Activated T-cell treated with anti-CD3 and anti-CD28 coated beads, Interleukin-2, amount 50 U/mL, for 4 hours (primary cell): ENCODE results near the gene PHOSPHO2. TPM values are rescaled to one million over a fixed set of nuclear protein-coding genes. Genes with fewer than 3 reads are reported as not detected.
"Not testable (repeated sequence)": the region's sequence is repeated elsewhere in the genome, so short reads cannot be mapped to it uniquely, and the experiment has no call there.

ENCODE experiments used
- ATAC-seq, 2 donors: fragments of 200-7000 bp; cut with Tn5 transposase; one replicate each; pipeline ENCODE4 v1.10.0; 2021
- DNase-seq: peaks from one replicate; pipeline ENCODE4 v3.0.0-alpha.2; 2020
- H3K27me3 Mint-ChIP-seq: one replicate; pipeline ENCODE4 v1.8.0; 2021; ENCODE audit warnings: low read depth, mixed read lengths
- H3K36me3 Mint-ChIP-seq: one replicate; pipeline ENCODE4 v1.8.0; 2022; ENCODE audit warnings: mixed read lengths; ENCODE audit not compliant: insufficient read depth
- H3K4me1 Mint-ChIP-seq: one replicate; pipeline ENCODE4 v1.8.0; 2021; ENCODE audit warnings: low read depth, mixed read lengths
- H3K4me3 Mint-ChIP-seq: one replicate; pipeline ENCODE4 v1.8.0; 2021; ENCODE audit warnings: mild to moderate bottlenecking, moderate library complexity, mixed read lengths
- H3K9me3 Mint-ChIP-seq: one replicate; pipeline ENCODE4 v1.8.0; 2021; ENCODE audit warnings: mixed read lengths
- total RNA-seq, 3 donors: library from RNA; stranded (reverse); gene quantifications; one replicate each; pipeline ENCODE4 v1.2.1, GENCODE V29; 2021

The PHOSPHO2 gene
- total RNA-seq, 3 donors from 2014 or later: 2.7 to 4.6 (median 3.5) TPM

- Mint-ChIP-seq H3K4me1 (no peaks in the 10 kb centered on the region), H3K9me3 (no peaks in the 10 kb centered on the region), H3K36me3 (no peaks in the 10 kb centered on the region), H3K27me3 (peaks cover 5% of the 10 kb centered on the region), H3K4me3 (no peak overlapping the region)
- DNase-seq (no peak), ATAC-seq (no peak)
Measured at GRCh38 chr2:169670937-169671336, 23.3 kb upstream of the PHOSPHO2 start.

- Mint-ChIP-seq H3K4me1 (no peaks in the 10 kb centered on the region), H3K36me3 (no peaks in the 10 kb centered on the region), H3K27me3 (peaks cover 5% of the 10 kb centered on the region), H3K4me3 (no peak overlapping the region), H3K9me3 (no peaks in the 10 kb centered on the region)
- ATAC-seq: no peak
- DNase-seq: no peak
Measured at GRCh38 chr2:169672406-169672805, 21.9 kb upstream of the PHOSPHO2 start.

GRCh38 chr2:169673106-169673505, 21.2 kb upstream of the PHOSPHO2 start:
- DNase-seq (no peak), ATAC-seq (no peak)
- no peaks in the 10 kb centered on the region for H3K4me1 Mint-ChIP-seq
- H3K27me3 Mint-ChIP-seq: peaks cover 5% of the 10 kb centered on the region
- H3K9me3 Mint-ChIP-seq: no peaks in the 10 kb centered on the region
- H3K4me3 Mint-ChIP-seq: no peak overlapping the region
- H3K36me3 Mint-ChIP-seq: no peaks in the 10 kb centered on the region

- H3K4me3 Mint-ChIP-seq: no peak overlapping the region
- H3K36me3 Mint-ChIP-seq: no peaks in the 10 kb centered on the region
- H3K27me3 Mint-ChIP-seq: peaks cover 5% of the 10 kb centered on the region
- ATAC-seq (no peak), DNase-seq (no peak)
- no peaks in the 10 kb centered on the region for H3K4me1 Mint-ChIP-seq
- no peaks in the 10 kb centered on the region for H3K9me3 Mint-ChIP-seq
Measured at GRCh38 chr2:169673921-169674320, 20.3 kb upstream of the PHOSPHO2 start.

GRCh38 chr2:169676357-169676756, 17.9 kb upstream of the PHOSPHO2 start:
- H3K4me3 Mint-ChIP-seq: no peak overlapping the region
- H3K27me3 Mint-ChIP-seq: peaks cover 5% of the 10 kb centered on the region
- H3K9me3 Mint-ChIP-seq: no peaks in the 10 kb centered on the region
- H3K36me3 Mint-ChIP-seq: no peaks in the 10 kb centered on the region
- DNase-seq (no peak), ATAC-seq (no peak)
- H3K4me1 Mint-ChIP-seq: no peaks in the 10 kb centered on the region

- Mint-ChIP-seq H3K36me3 (no peaks in the 10 kb centered on the region), H3K4me1 (no peaks in the 10 kb centered on the region), H3K4me3 (no peak overlapping the region), H3K9me3 (no peaks in the 10 kb centered on the region), H3K27me3 (peaks cover 5% of the 10 kb centered on the region)
- no peak for DNase-seq
- ATAC-seq: no peak
Measured at GRCh38 chr2:169676850-169677249, 17.4 kb upstream of the PHOSPHO2 start.

- Mint-ChIP-seq H3K4me1 (peaks cover 13% of the 10 kb centered on the region), H3K27me3 (no peaks in the 10 kb centered on the region), H3K4me3 (no peak overlapping the region), H3K9me3 (no peaks in the 10 kb centered on the region), H3K36me3 (no peaks in the 10 kb centered on the region)
- ATAC-seq (peak; percentile 93 to 94), DNase-seq (no peak)
Measured at GRCh38 chr2:169683054-169683424, 11.2 kb upstream of the PHOSPHO2 start.

GRCh38 chr2:169683425-169684134, 10.7 kb upstream of the PHOSPHO2 start:
- DNase-seq (no peak), ATAC-seq (peak; percentile 23 to 24)
- no peaks in the 10 kb centered on the region for H3K27me3 Mint-ChIP-seq
- H3K4me3 Mint-ChIP-seq: no peak overlapping the region
- H3K9me3 Mint-ChIP-seq: peaks cover 3% of the 10 kb centered on the region
- no peaks in the 10 kb centered on the region for H3K36me3 Mint-ChIP-seq
- peaks cover 13% of the 10 kb centered on the region for H3K4me1 Mint-ChIP-seq

- no peak for DNase-seq
- ATAC-seq: no peak
- Mint-ChIP-seq H3K27me3 (no peaks in the 10 kb centered on the region), H3K4me1 (peaks cover 13% of the 10 kb centered on the region), H3K4me3 (no peak overlapping the region), H3K9me3 (peaks cover 3% of the 10 kb centered on the region), H3K36me3 (no peaks in the 10 kb centered on the region)
Measured at GRCh38 chr2:169684135-169684565, 10.1 kb upstream of the PHOSPHO2 start.

- not testable (repeated sequence) for H3K9me3 Mint-ChIP-seq, H3K27me3 Mint-ChIP-seq, DNase-seq, H3K4me3 Mint-ChIP-seq, H3K36me3 Mint-ChIP-seq, ATAC-seq
- H3K4me1 Mint-ChIP-seq: peaks cover 13% of the 10 kb centered on the region
Measured at GRCh38 chr2:169684712-169685111, 9.6 kb upstream of the PHOSPHO2 start.

GRCh38 chr2:169686825-169687224, 7.4 kb upstream of the PHOSPHO2 start:
- DNase-seq, H3K4me3 Mint-ChIP-seq, H3K36me3 Mint-ChIP-seq, ATAC-seq, H3K27me3 Mint-ChIP-seq: not testable (repeated sequence)
- Mint-ChIP-seq H3K4me1 (peaks cover 13% of the 10 kb centered on the region), H3K9me3 (peaks cover 19% of the 10 kb centered on the region)

- H3K36me3 Mint-ChIP-seq, H3K27me3 Mint-ChIP-seq, H3K4me3 Mint-ChIP-seq, DNase-seq, H3K4me1 Mint-ChIP-seq, ATAC-seq: not testable (repeated sequence)
- peaks cover 19% of the 10 kb centered on the region for H3K9me3 Mint-ChIP-seq
Measured at GRCh38 chr2:169687943-169688342, 6.3 kb upstream of the PHOSPHO2 start.

GRCh38 chr2:169690958-169691357, 3.3 kb upstream of the PHOSPHO2 start:
- Mint-ChIP-seq H3K36me3 (peaks cover 5% of the 10 kb centered on the region), H3K27me3 (peaks cover 3% of the 10 kb centered on the region), H3K9me3 (peaks cover 19% of the 10 kb centered on the region), H3K4me3 (no peak overlapping the region), H3K4me1 (peaks cover 16% of the 10 kb centered on the region)
- no peak for ATAC-seq
- DNase-seq: no peak

GRCh38 chr2:169692718-169693117, 1.6 kb upstream of the PHOSPHO2 start:
- Mint-ChIP-seq H3K4me1 (peaks cover 16% of the 10 kb centered on the region), H3K4me3 (no peak overlapping the region), H3K36me3 (peaks cover 8% of the 10 kb centered on the region), H3K27me3 (peaks cover 3% of the 10 kb centered on the region), H3K9me3 (peaks cover 19% of the 10 kb centered on the region)
- ATAC-seq: no peak
- DNase-seq: no peak

GRCh38 chr2:169693360-169693759, 909 bp upstream of the PHOSPHO2 start:
- peaks cover 17% of the 10 kb centered on the region for H3K9me3 Mint-ChIP-seq
- no peak for DNase-seq
- H3K27me3 Mint-ChIP-seq: peaks cover 3% of the 10 kb centered on the region
- H3K4me3 Mint-ChIP-seq: peak overlapping the region; percentile 93
- peaks cover 9% of the 10 kb centered on the region for H3K36me3 Mint-ChIP-seq
- H3K4me1 Mint-ChIP-seq: peaks cover 16% of the 10 kb centered on the region
- no peak for ATAC-seq
